Mammary epithelial cell (primary cell): ENCODE results near the gene NPL.

Experiments used
- CTCF ChIP-seq, 2 donors: IDR thresholded peaks in 1 of 2; conservative IDR thresholded peaks in 1 of 2; 2 replicates each; pipeline ENCODE4 v1.5.1; 2011 to 2012; ENCODE audit warnings: inconsistent platforms in 2 of 2, low read length in 2 of 2, mild to moderate bottlenecking in 2 of 2, control low read depth in 1 of 2, low read depth in 1 of 2; ENCODE audit not compliant: insufficient read depth in 1 of 2; ENCODE audit errors: extremely low read depth in 1 of 2
- EZH2 ChIP-seq: IDR thresholded peaks from 2 replicates; pipeline ENCODE4 v1.6.1; 2012; ENCODE audit warnings: low read length, inconsistent platforms, borderline replicate concordance

- TF ChIP-seq CTCF (conservative IDR thresholded peaks at IDR 0.05 in 1 of 2, IDR thresholded peaks at IDR 0.05 in 1 of 2; ENCODE audit: extremely low read depth in 1 of 2, insufficient read depth in 1 of 2, low read depth in 1 of 2, low read length in 2 of 2) (no peak), EZH2 (no peak)
Observed at GRCh38 chr1:182863940-182864339, 74.4 kb downstream of the NPL start.
